BE2C (cell line): ENCODE data around the gene ERFL.

Source experiments
- DNase-seq: peaks from one replicate; pipeline ENCODE4 v3.0.0-alpha.2; 2020
- H3K27me3 ChIP-seq: fragments of 250-450 bp; sonication (Bioruptor Pico); 2 replicates; pipeline ENCODE4 v1.5.1; 2020; ENCODE audit warnings: mild to moderate bottlenecking
- H3K36me3 ChIP-seq: fragments of 250-450 bp; sonication (Bioruptor Pico); 2 replicates; pipeline ENCODE4 v1.5.1; 2020; ENCODE audit warnings: mild to moderate bottlenecking
- H3K4me1 ChIP-seq: fragments of 250-450 bp; sonication (Bioruptor Pico); 2 replicates; pipeline ENCODE4 v1.5.1; 2020
- H3K4me3 ChIP-seq: 2 replicates; pipeline ENCODE4 v1.5.1; 2011; ENCODE audit warnings: low read depth, low read length
- H3K9me3 ChIP-seq: fragments of 250-450 bp; sonication (Bioruptor Pico); 2 replicates; pipeline ENCODE4 v1.5.1; 2020
- CTCF ChIP-seq: IDR thresholded peaks from 2 replicates; pipeline ENCODE4 v1.5.1; 2012; ENCODE audit warnings: mild to moderate bottlenecking, low read depth, low read length

Gene ERFL

GRCh38 chr19:41883463-41883820 lies 44.8 kb downstream of the ERFL start:
- no peaks in the 10 kb centered on the region for H3K9me3 ChIP-seq
- TF ChIP-seq CTCF, result no peak
- H3K27me3 ChIP-seq, result peaks cover 17% of the 10 kb centered on the region
- no peak for DNase-seq
- no peaks in the 10 kb centered on the region for H3K36me3 ChIP-seq
- H3K4me3 ChIP-seq, result peak overlapping the region; percentile 94
- no peaks in the 10 kb centered on the region for H3K4me1 ChIP-seq

GRCh38 chr19:41882568-41883462 lies 45.4 kb downstream of the ERFL start, which contains the start of gene ARHGEF1:
Gene ARHGEF1, plus strand, starts transcription at chr19:41883184. Its CDS starts 4,899 bp downstream, at chr19:41888083.
- no peaks in the 10 kb centered on the region for H3K4me1 ChIP-seq
- H3K36me3 ChIP-seq, result no peaks in the 10 kb centered on the region

GRCh38 chr19:41880329-41880708 lies 47.9 kb downstream of the ERFL start:
- no peak overlapping the region for H3K4me3 ChIP-seq
- no peaks in the 10 kb centered on the region for H3K4me1 ChIP-seq
- DNase-seq, result no peak
- H3K36me3 ChIP-seq, result no peaks in the 10 kb centered on the region
- no peak for TF ChIP-seq CTCF
- H3K9me3 ChIP-seq, result no peaks in the 10 kb centered on the region
- peaks cover 21% of the 10 kb centered on the region for H3K27me3 ChIP-seq

More at GRCh38 chr19:41882568-41883462, 45.4 kb downstream of the ERFL start, which contains the start of gene ARHGEF1:
- DNase-seq, result no peak
- Histone ChIP-seq H3K4me3 (peak within 1 kb of the TSS; percentile 94), H3K9me3 (no peaks in the 10 kb centered on the region), H3K27me3 (peaks cover 17% of the 10 kb centered on the region)
- no peak for TF ChIP-seq CTCF

GRCh38 chr19:41879670-41880328 lies 48.5 kb downstream of the ERFL start:
- Histone ChIP-seq H3K4me3 (no peak overlapping the region), H3K36me3 (no peaks in the 10 kb centered on the region), H3K4me1 (no peaks in the 10 kb centered on the region), H3K27me3 (peaks cover 21% of the 10 kb centered on the region), H3K9me3 (no peaks in the 10 kb centered on the region)
- DNase-seq, result no peak
- no peak for TF ChIP-seq CTCF

GRCh38 chr19:41879080-41879479 lies 49.2 kb downstream of the ERFL start:
- H3K9me3 ChIP-seq, result no peaks in the 10 kb centered on the region
- no peaks in the 10 kb centered on the region for H3K36me3 ChIP-seq
- no peak overlapping the region for H3K4me3 ChIP-seq
- no peak for DNase-seq
- no peak for TF ChIP-seq CTCF
- H3K4me1 ChIP-seq, result no peaks in the 10 kb centered on the region
- peaks cover 21% of the 10 kb centered on the region for H3K27me3 ChIP-seq
